IPS-NIHi7 (cell line): ENCODE data around the gene ST3GAL3.
"Not testable (repeated sequence)": the region's sequence is repeated elsewhere in the genome, so short reads cannot be mapped to it uniquely, and the experiment has no call there.

Experiments used
- DNase-seq: peaks from one replicate; pipeline ENCODE4 v3.0.0; 2012; ENCODE audit warnings: mixed read lengths; ENCODE audit errors: extremely low spot score

Gene ST3GAL3

DNA sequence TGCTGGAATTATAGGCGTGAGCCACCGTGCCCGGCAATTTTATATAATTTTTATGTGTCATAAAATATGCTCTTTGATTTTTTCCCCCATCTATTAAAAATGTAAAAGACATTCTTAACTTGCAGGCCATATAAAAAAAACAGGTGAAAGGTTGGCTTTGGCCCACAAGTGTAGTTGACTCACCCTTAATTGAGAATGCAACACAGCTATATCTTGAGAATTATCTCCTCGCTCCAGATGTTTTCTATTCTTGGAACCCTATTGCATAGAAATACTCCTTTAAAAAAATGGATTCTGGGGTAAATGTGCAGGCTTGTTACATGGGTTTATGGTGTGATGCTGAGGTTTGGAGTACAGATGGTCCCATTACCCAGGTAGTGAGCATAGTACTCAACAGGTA is 112.0 kb downstream of the ST3GAL3 start:
- no peak for DNase-seq

DNA sequence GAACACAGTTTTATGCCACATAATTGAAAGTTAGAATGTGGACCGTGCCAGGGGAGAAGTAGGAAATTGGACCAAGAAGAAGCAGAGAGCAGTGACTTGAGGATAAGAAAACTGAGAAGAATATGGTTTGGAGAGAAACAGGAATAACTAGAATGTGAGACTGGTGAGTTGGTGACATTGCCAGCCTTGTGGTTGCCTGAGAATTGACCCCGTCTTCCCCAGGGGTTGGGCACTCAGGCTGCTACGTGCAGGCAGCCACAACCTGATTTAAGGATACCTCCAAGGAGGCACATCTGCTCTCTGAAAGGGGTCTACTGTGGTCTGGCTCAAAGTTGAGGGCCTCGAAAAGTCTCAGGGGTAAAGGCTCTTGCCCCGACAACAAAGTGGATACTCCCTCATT is 114.1 kb downstream of the ST3GAL3 start:
- no peak for DNase-seq

DNA sequence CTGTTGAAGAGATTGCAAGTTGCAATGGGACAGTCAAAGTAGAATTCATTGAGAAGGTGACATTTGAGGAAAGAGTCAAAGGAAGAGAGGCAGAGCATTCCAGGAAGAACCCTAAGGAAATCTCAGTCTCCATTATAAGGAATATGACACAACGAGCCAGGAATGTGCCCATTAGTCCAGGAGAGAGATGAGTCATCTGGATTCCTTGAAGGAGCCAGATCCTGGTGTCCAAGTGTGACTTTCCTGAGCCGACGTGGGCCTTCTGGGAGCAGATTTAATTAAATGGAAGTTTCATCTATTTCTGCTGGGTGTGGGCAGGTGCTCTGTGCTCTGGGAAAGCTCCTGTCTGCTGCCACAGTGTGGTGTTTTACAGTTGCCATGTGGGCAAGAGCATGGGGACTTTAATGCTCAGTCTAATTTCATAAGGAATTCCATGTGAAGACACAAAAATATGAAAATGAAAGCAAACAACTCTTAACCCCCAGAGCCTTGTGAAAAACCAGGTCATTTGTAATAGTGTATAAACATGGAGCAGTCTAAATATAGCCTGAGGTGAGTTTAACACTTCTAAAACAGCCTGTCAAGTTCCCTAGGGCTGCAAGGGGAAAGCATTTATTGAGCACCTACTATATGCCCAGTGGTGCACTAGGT is 114.8 kb downstream of the ST3GAL3 start:
- peak; percentile 52 for DNase-seq

DNA sequence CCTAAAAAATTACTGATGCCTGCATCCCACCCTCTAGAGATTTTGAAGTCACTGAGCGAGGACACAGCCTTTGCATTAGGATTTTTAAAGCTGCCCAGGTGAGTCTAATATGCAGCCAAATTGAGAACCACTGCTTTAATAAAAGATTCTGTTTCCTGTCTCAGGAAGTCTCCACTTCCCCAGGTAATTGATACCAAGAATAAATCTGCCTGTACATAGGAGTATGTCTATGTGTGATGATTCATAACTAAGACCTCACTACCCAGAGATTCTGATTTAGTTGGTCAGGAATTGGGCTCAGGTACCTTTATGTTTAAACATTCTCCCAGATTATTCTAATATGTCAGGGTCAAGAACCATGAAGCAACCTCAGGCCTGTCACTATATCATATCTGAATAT is 117.5 kb downstream of the ST3GAL3 start:
- DNase-seq: no peak

DNA sequence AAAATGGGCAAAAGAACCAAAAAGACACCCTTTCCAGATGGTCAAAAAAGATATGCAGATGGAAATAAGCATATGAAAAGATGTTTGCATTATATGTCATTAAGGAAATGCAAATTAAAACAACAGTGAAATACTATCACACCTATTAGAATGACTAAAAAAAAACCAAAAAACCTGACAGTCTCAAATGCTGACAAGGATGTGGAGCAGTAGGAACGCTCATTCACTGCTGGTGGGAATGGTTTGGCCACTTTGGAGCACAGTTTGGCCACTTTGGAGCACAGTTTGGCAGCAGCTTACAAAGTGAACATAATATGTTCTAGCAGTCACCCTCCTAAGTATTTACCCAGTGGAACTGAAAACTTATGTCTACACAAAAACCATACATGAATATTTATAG is 121.2 kb downstream of the ST3GAL3 start:
- DNase-seq: no peak

DNA sequence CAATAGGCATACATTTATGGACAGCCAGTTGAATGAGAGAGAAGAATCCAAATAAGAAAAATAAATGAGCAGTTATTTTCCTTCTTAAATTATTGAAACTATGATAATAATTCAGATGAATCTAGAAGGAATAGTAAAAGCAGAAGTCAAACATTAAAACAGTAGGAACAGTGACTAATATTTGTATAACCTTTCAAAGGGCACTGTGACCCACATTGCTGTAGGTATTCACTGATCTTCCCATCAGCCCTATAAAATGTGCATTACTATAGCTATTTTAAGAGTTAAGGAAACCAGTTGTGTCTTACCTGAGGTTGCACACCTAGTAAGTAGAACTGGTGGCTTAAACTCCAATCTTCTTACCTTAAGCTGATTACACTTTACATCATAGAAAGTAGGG is 123.5 kb downstream of the ST3GAL3 start:
- no peak for DNase-seq

DNA sequence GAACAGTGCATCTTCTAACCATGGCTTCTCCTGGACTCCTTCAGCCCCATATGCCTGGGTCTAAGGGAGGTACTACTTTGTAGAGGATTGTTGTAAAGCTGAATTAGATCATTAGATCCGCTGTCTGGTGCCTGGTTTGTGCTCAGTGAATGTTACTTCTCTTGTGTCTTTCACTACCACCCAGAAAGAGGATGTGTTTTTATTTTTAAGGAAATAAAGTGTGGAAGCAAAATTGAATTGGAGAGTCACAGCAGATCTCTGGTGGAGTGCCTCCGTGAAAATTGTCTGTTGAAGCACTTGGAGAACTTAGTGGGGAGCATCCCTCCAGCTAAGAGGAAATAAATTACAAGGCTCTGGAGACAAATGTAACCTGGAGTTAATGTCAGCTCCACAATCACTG is 124.5 kb downstream of the ST3GAL3 start:
- no peak for DNase-seq

DNA sequence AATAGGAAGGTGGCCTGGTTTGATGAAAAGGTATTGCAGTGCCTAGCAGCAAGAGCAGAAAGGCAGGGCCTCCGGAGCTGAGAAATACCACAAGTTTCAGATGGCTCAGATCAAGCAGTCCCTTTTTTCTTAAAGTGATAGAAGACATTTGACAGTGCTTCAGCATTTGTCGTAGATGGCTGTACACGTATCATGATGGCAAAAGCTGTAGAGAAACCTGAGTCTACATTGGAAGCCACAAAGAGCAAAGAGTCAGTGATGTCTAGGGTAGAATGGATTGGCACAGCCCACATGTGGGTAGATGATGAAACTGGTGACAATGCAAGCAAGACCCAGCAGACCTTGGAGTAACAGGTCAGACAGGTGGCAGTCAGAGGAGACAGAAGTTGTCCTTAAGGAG is 124.9 kb downstream of the ST3GAL3 start:
- no peak for DNase-seq

DNA sequence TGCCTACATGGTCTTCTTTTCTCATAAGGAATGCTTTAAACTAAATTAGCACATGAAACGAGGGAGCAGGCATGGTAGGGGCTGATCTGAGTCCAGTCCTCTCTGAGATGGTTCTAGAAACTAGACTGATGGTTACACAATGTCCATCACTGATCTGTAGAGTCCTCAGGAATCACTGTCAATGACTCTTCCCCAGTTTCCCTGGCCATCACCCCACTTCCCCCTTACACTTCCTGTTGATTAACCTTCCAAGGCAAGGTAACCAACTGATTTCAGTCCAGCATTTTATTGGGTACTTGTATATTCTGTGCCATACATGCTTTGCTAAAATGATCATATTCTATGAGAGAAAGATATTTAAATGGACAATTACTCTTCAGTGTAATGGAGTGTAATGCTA is 125.7 kb downstream of the ST3GAL3 start:
- DNase-seq: no peak

DNA sequence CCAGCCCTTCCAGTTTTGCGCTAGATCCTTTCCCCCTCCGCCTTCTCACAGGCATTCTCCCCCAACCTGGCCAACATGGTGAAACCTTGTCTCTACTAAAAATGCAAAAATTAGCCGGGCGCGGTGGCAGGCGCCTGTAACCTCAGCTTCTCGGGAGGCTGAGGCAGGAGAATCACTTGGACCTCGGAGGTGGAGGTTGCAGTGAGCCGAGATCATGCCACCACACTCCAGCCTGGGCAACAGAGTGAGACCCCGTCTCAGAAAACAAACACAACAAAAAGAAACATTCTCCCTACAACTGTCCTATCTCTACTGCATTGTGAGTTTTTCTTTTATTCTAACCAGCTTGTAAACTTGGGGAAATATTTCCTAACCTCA is 126.6 kb downstream of the ST3GAL3 start:
- DNase-seq: not testable (repeated sequence)

DNA sequence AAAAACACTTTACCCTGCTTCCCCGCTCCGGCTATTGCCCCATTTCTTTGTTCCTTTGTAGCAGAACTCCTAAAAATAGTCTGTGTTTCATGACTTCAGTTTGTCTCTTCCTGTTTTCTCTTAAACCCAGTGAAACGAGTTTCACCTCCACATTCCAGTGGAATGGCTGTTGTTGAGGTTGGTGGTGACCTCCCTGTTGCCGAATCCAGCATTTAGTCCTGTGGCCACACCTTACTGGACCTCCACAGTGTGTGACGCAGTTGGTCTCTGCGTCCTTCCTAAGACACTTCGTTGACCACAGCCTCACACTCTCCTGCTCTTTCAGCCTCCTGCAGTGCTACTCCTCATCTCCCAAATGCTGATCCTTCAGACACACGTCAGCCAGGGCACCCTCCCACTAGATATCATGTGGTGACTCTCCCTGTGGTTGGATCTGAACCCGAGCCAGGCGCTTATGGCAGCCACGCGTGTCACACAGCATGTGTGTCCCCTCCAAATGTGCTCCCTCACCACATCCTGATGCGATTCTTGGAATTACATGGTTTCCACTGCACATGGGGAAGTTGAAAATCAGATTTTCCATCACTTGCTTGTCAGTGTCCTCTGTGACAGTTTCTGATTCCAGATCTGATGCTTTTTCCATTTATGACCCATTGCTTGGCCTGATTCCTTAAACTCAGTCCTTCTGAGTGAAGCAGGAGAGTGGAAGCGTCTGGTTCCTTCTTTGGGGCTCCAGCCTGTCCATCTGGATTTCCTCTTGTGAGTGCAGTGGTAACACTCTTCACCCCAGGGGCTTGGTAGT is 127.1 kb downstream of the ST3GAL3 start:
- no peak for DNase-seq

DNA sequence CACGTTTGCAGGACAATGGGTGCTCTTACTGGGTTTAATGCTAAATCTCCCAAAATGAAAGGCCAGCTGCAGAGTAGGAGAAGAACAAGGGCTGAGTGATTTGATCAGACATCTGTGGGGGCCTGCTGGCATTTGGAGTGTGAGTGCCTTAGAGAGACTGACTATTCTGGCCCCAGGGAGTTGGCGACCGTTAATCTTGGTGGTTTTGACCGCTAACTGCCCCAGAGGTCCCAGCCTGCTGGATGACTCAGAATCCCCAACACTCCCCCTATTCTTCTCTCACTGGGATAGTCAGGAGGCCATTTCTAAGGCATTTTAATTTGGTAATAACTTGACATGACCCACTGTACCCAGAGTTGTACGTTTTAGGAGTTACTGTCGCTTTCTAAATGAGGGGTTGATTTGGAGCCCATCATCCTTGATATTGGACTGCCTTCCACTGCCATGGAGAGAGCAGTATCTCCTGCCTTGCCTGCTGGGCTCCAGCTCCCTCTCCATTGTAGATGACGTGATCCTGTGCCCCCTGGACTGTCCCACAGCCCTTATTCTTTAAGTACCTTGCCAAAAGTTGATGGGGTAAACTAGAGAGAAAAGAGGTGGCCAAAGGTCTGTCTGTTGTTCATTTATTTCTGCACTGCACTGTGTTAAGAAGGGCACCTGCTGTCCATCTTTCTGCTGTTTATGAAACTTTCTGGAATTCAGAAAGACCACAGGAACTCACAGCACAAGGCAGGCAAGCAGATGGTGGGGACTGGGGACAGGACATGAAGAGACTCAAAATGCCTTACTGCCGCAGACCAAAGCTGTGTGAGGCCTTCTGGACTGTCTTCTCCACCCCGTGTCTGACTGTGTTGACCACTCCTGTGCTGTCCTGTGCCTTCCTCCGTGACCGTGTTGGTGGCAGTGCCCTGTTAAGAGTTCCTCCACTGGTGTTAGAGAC is 128.0 kb downstream of the ST3GAL3 start:
- peak; percentile 35 for DNase-seq

DNA sequence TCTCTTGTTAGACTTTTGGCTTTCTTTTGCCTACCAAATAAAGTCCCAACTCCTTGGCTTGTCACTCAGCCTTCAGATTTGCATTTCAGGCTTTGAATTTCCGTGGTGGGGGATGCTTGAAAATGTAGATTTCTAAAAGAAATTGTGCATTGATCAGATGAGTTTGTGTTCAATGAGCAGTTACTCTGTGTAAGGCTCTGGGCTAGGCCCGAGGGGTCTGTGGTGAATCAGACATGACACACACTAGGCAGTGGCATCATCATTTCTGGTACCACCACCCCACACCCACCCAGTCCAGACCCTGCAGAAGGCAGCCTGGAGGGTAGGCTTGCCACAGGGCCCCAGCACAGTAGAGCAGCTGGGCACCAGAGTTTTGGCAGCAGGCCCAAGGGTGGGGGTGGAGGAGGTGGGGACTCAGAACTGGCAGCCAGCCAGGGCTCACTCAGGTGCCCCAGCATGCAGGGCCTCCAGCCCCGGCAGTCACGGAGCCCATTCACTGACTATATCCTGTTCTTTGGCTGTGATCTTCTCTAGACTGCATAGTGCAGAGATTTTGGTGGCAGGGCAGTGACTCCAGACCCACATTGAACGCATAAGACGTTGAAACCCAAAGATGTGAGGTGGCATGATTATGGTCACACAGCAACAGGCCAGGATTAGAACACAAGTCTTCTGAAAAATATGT is 129.1 kb downstream of the ST3GAL3 start:
- DNase-seq: no peak

DNA sequence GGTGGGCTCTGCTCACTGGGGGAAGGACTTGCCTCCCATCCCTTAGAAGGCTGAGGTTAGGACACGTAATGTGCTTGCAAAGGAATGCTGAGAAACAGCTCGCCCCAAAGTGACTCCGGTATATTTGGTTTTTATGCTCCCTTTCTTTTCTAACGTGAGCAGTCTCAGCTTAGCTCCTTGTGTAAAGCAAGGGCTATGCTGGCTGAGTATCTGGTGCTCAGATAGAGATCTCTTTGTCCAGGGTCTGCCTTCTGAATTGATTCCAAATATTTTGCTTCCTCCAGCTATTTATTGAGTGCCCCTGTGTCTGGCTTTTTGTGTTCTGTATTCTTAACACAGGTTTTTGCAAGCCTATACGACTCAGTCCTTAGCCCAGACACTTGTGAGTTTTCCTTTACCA is 131.7 kb downstream of the ST3GAL3 start:
- no peak for DNase-seq

DNA sequence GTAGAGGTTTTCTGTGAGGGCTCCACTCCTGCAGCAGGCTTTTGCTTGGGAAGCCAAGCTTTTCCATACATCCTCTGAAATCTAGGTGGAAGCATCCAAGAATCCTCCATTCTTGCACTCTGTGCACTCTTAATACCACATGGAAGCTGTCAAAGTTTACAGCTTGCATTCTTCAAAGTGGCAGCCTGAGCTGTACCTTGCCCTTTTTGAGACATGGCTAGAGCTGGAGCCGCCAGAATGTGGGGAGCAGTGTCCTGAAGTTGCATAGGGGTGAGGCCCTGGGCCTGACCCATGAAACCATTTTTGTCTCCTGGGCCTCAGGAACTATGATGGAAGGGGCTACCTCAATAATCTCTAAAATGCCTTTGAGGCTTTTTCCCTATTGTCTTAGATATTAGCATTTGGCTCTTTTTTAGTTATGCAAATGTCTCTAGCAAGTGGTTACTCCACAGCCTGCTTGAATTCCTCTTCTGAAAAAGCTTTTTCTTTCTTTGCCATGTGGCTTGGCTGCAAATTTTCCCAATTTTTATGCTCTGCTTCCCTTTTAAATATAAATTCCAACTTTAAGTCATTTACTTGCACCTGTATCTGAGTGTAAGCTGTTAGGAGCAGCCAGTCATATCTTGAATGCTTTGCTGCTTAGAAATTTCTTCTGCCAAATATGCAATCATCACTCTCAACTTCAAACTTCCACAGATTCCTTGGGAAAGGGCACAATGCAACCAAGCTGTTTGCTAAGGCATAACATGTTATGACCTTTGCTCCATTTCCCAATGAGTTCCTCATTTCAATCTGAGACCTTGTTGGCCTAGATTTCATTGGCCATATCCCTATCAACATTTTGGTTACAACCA is 134.2 kb downstream of the ST3GAL3 start:
- DNase-seq: no peak

DNA sequence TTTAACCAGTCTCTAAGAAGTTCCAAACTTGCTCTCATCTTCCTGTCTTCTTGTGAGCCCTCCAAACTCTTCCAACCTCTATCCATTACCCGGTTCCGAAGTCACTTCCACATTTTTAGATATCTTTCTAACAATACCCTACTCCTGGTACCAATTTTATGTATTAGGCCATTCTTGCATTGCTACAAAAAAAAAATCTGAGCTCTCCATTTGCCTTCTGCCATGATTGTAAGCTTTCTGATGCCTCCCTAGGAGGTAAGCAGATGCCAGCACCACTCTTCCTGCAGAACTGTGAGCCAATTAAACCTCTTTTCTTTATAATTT is 134.8 kb downstream of the ST3GAL3 start:
- no peak for DNase-seq

DNA sequence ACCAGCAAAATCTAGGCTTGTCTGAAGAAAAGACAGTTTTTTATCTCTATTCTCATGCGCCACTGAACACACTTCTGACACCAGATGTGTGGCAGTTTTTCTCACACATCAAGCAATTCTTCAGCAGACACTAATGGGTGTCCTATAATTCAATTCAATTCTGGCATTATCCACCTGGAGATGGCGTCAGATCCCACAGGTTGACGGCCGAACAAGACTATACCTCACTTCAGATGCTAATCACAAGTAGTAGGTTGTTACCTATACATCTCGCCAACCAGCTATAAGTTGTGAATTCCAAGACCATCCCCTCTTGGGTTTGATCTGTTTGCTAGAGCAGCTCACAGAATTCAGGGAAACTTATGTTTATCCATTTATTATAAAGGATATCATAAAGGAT is 136.3 kb downstream of the ST3GAL3 start:
- no peak for DNase-seq

DNA sequence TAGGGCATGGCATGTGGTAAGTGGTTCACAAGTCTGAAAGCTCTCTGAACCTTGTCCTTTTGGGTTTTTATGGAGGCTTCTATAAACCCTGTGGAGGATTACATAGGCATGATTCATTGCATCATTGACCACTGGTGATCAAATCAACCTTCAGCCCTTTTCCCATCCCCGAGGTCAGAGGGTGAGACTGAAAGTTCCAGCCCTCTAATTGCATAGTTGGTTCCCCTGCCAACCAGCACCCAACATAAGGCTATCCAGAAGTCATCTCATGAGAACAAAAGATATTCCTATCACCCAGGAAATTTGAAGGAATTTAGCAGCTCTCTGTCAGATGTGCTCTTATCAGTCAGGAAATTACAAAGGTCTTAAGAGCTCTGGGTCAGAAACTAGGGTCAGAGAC is 136.8 kb downstream of the ST3GAL3 start:
- no peak for DNase-seq

DNA sequence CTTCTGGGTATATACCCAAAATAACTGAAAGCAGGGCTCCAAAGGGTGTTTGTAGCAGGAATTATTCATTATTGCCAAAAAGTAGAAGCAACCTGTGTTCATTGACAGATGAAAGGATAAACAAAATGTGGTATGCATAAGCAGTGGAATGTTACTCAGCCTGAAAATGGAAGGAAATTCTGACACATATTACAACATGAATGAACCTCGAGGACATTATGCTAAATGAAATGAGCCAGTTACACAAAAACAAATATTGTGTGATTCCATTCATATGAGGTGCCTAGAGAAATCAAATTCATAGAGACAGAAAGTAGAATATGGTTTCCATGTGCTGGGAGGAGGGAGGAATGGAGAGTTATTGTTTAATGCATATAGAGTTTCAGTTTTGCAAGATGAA is 140.0 kb downstream of the ST3GAL3 start:
- no peak for DNase-seq

DNA sequence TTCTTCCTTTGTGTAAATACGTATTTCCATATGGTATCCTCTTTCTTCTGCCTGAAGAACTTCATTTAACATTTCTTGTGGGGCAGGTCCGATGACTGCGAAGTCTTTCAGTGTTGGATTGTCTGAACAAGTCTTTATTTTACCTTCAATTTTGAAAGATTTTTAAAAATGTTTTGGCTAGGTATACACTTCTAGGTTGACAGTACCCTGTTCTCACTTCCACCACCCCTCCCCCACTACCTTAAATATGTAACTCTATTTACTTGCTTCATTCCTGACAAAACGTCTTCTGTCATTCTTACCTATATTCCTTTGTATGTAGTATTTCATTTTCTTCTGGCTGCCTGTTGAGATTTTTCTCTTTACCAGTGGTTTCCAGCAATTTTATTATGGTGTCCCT is 140.5 kb downstream of the ST3GAL3 start:
- DNase-seq: no peak

DNA sequence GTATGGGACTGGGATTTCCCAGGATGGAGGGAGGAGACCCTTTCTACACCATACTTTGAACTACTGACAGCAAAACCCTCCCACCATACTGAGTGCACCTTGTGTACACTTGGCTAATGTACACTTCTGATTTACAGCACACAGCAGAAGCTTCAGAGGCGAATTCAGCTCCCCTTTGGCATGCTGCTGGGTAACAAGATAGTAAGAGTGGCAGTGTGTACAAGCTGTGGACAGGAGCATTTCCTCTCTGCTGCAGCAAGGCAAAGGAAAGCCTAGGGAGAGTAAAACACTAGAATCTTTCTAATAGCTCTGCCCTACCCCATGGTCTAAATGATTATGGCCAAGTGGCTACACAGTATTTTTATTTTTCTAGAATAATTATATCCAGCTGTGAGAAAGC is 142.3 kb downstream of the ST3GAL3 start:
- no peak for DNase-seq
